ENCODE data around the gene PTPRT.
A peak's percentile ranks its signal among the peaks of the same experiment; 100 is the strongest.

DNA sequence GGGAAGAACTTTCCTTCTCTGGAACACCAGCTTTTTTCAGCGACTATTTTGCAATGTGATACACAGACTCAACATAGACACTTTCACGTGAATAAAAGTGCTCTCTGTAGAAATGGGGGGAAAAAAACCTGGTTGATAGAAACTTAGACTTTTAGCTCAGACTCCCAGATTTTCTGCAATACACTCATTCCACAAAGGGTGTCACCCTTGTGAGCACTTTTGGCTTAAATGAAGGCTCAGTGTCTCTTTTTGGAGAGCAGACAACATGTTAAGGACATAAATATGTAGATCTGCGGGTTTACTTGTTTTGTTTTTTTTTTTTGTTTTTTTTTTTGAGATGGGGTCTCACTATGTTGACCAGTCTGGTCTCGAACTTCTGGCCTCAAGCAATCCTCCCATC is 579.6 kb downstream of the PTPRT start:
- TF ChIP-seq, protein P1, sequence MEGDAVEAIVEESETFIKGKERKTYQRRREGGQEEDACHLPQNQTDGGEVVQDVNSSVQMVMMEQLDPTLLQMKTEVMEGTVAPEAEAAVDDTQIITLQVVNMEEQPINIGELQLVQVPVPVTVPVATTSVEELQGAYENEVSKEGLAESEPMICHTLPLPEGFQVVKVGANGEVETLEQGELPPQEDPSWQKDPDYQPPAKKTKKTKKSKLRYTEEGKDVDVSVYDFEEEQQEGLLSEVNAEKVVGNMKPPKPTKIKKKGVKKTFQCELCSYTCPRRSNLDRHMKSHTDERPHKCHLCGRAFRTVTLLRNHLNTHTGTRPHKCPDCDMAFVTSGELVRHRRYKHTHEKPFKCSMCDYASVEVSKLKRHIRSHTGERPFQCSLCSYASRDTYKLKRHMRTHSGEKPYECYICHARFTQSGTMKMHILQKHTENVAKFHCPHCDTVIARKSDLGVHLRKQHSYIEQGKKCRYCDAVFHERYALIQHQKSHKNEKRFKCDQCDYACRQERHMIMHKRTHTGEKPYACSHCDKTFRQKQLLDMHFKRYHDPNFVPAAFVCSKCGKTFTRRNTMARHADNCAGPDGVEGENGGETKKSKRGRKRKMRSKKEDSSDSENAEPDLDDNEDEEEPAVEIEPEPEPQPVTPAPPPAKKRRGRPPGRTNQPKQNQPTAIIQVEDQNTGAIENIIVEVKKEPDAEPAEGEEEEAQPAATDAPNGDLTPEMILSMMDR (IDR thresholded peaks at IDR 0.05; ENCODE audit: low read depth, low read length, missing input control), result peak; percentile 1
- TF ChIP-seq, protein P2, sequence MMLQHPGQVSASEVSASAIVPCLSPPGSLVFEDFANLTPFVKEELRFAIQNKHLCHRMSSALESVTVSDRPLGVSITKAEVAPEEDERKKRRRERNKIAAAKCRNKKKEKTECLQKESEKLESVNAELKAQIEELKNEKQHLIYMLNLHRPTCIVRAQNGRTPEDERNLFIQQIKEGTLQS (IDR thresholded peaks at IDR 0.05), result no peak
- no peak for TF ChIP-seq RXRA (IDR thresholded peaks at IDR 0.05)
- TF ChIP-seq JUND (IDR thresholded peaks at IDR 0.05), result no peak
- TF ChIP-seq GABPA (IDR thresholded peaks at IDR 0.05 in 1 of 2, conservative IDR thresholded peaks at IDR 0.05 in 1 of 2), result no peak
- TF ChIP-seq TAF1 (conservative IDR thresholded peaks at IDR 0.05), result no peak
- peak; percentile 42 to 62 for TF ChIP-seq RAD21 (IDR thresholded peaks at IDR 0.05)
- TF ChIP-seq SP1 (IDR thresholded peaks at IDR 0.05), result no peak
- TF ChIP-seq, protein P3, sequence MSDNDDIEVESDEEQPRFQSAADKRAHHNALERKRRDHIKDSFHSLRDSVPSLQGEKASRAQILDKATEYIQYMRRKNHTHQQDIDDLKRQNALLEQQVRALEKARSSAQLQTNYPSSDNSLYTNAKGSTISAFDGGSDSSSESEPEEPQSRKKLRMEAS (IDR thresholded peaks at IDR 0.05), result no peak
- TF ChIP-seq, protein P4, sequence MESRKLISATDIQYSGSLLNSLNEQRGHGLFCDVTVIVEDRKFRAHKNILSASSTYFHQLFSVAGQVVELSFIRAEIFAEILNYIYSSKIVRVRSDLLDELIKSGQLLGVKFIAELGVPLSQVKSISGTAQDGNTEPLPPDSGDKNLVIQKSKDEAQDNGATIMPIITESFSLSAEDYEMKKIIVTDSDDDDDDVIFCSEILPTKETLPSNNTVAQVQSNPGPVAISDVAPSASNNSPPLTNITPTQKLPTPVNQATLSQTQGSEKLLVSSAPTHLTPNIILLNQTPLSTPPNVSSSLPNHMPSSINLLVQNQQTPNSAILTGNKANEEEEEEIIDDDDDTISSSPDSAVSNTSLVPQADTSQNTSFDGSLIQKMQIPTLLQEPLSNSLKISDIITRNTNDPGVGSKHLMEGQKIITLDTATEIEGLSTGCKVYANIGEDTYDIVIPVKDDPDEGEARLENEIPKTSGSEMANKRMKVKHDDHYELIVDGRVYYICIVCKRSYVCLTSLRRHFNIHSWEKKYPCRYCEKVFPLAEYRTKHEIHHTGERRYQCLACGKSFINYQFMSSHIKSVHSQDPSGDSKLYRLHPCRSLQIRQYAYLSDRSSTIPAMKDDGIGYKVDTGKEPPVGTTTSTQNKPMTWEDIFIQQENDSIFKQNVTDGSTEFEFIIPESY (IDR thresholded peaks at IDR 0.05), result no peak
- no peak for TF ChIP-seq EGR1 (IDR thresholded peaks at IDR 0.05; ENCODE audit: low read depth in 2 of 2)

Data from liver (tissue), 3 donors.